ENCODE results near the gene RTN4RL1. TPM values are rescaled to one million over a fixed set of nuclear protein-coding genes. Genes with fewer than 3 reads are reported as not detected.

Gene RTN4RL1
- total and polyA plus RNA-seq, 2 of the 13 experiments (the other 11 are each of a cell fraction or from before 2014, with no cell fraction given): 0.01 TPM; not detected in 1

DNA sequence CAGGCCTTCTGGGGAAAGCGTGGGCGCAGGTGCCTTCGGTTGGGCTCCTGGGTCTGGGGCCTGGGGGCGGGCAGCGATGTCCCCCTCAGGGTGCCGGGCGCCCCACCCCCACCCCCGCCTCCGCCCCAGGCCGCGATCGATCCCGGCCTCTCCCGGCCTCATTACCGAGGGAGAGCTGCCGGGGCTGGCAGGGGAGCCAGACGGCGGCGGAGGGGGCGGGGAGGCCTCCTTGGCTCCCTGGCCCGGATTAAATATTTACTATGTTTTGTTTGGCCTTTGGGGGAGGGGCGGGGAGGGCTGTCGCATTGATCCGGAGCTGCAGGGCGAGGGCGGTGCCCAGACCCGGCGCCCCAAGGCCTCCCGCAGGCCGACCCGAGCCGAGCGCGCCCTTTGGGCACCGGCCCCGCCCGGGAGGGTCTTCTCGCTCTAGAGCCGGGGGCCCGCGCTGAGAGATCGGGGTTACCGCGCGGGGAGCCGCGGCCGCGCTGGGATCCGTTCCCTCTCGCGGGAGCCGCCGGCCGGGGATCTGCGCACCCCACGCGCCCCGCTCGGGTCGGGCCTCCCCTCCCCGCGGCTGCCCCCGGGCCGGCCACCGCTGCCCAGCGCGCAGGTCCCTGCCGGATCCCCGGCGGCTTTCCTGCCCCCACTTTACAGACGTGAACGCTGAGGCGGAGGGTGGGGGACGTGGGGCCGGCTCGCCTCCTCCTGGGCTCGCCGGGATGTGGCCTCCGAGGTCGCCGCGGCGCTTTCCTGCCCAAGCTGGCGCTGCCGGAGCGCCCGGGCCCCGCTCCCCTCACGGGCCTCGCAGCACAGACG, 27.0 kb downstream of the RTN4RL1 start (continued):
- TF ChIP-seq TRIM22 (IDR thresholded peaks at IDR 0.05) (no peak), ZNF460 (CRISPR knock-in tag; IDR thresholded peaks at IDR 0.05; ENCODE audit: borderline replicate concordance) (no peak), KDM1A (CRISPR knock-in tag; IDR thresholded peaks at IDR 0.05) (0 out of 2 replicates have a peak, but pooled peaks have one; percentile 10), ZBTB1 (CRISPR knock-in tag; IDR thresholded peaks at IDR 0.05; ENCODE audit: borderline replicate concordance) (no peak), NCOA2 (CRISPR knock-in tag; IDR thresholded peaks at IDR 0.05) (peak; percentile 35; the same call in 1 of the 2 replicates), ZNF775 (CRISPR knock-in tag; IDR thresholded peaks at IDR 0.05; ENCODE audit: borderline replicate concordance) (no peak), ZNF530 (CRISPR knock-in tag; IDR thresholded peaks at IDR 0.05; ENCODE audit: low read depth) (no peak), NKX3-1 (CRISPR knock-in tag; IDR thresholded peaks at IDR 0.05) (no peak), ZFY (CRISPR knock-in tag; IDR thresholded peaks at IDR 0.05) (peak; percentile 76), MAX (IDR thresholded peaks at IDR 0.05) (peak; percentile 27; the same call in 1 of the 2 replicates), JUNB (CRISPR knock-in tag; IDR thresholded peaks at IDR 0.05; ENCODE audit: borderline replicate concordance) (no peak), SRSF1 (optimal IDR thresholded peaks at IDR 0.05; ENCODE audit: low read depth, low read length) (no peak), MAFF (IDR thresholded peaks at IDR 0.05; ENCODE audit: low read depth, low read length) (no peak), SIN3B (IDR thresholded peaks at IDR 0.05; ENCODE audit: low read length) (no peak), ZNF264 (CRISPR knock-in tag; IDR thresholded peaks at IDR 0.05) (no peak), SRSF9 (IDR thresholded peaks at IDR 0.05; ENCODE audit: borderline replicate concordance, insufficient read depth, low read depth, low read length, poor library complexity, severe bottlenecking) (no peak), ZSCAN29 (CRISPR knock-in tag; conservative IDR thresholded peaks at IDR 0.05) (peak; percentile 37; the same call in 1 of the 2 replicates), AKNA (CRISPR knock-in tag; IDR thresholded peaks at IDR 0.05; ENCODE audit: borderline replicate concordance) (no peak), MYC (CRISPR knock-in tag; IDR thresholded peaks at IDR 0.05; ENCODE audit: borderline replicate concordance) (no peak)
- TF ChIP-seq, protein P1, sequence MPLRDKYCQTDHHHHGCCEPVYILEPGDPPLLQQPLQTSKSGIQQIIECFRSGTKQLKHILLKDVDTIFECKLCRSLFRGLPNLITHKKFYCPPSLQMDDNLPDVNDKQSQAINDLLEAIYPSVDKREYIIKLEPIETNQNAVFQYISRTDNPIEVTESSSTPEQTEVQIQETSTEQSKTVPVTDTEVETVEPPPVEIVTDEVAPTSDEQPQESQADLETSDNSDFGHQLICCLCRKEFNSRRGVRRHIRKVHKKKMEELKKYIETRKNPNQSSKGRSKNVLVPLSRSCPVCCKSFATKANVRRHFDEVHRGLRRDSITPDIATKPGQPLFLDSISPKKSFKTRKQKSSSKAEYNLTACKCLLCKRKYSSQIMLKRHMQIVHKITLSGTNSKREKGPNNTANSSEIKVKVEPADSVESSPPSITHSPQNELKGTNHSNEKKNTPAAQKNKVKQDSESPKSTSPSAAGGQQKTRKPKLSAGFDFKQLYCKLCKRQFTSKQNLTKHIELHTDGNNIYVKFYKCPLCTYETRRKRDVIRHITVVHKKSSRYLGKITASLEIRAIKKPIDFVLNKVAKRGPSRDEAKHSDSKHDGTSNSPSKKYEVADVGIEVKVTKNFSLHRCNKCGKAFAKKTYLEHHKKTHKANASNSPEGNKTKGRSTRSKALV (CRISPR knock-in tag; IDR thresholded peaks at IDR 0.05): 0 out of 2 replicates have a peak, but pooled peaks have one; percentile 7
- TF ChIP-seq, protein P2, sequence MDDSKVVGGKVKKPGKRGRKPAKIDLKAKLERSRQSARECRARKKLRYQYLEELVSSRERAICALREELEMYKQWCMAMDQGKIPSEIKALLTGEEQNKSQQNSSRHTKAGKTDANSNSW (CRISPR knock-in tag; IDR thresholded peaks at IDR 0.05; ENCODE audit: borderline replicate concordance): no peak

All from HepG2 (cell line).